Activated CD4-positive, alpha-beta T cell treated with anti-CD3 and anti-CD28 coated beads, Interleukin-2, Interleukin-4, amounts not matched to agents 100 ng/mL and 50 ng/mL, durations not matched to agents 16 hours and 8 hours (primary cell): ENCODE results near the gene RNU6-9.

ENCODE experiments used
- DNase-seq: peaks from one replicate; pipeline ENCODE4 v3.0.0-alpha.2; 2020; ENCODE audit warnings: low spot score

Gene RNU6-9

DNA sequence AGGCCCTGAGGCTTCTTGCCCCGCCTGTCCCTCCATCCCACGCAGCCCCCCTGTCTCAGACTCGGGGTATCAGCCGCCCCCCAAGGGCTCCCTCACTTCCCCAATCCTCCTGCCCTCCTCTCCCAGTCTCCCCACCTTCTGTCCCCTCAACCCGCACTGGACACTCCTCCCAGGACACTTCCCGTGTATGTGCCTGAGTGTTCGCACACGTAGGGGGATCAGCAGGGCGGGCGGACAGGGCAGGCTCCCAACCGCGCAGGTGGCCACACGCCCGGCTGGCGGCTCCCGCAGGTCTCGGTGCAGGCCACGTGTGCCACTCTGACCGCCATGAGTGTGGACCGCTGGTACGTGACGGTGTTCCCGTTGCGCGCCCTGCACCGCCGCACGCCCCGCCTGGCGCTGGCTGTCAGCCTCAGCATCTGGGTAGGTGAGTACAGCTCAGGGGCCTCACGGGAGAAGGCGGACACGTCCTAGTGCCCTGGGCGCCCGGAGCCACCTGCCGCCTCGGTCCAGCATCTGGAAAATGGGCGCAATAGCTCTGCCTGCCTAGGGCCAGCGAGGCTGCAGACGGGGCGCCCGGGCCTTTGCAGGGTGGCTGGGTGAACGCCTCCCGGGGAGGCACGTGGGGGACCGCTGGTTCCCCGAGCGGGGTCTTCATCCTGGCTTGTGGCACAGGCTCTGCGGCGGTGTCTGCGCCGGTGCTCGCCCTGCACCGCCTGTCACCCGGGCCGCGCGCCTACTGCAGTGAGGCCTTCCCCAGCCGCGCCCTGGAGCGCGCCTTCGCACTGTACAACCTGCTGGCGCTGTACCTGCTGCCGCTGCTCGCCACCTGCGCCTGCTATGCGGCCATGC, 26.1 kb downstream of the RNU6-9 start:
- no peak for DNase-seq

DNA sequence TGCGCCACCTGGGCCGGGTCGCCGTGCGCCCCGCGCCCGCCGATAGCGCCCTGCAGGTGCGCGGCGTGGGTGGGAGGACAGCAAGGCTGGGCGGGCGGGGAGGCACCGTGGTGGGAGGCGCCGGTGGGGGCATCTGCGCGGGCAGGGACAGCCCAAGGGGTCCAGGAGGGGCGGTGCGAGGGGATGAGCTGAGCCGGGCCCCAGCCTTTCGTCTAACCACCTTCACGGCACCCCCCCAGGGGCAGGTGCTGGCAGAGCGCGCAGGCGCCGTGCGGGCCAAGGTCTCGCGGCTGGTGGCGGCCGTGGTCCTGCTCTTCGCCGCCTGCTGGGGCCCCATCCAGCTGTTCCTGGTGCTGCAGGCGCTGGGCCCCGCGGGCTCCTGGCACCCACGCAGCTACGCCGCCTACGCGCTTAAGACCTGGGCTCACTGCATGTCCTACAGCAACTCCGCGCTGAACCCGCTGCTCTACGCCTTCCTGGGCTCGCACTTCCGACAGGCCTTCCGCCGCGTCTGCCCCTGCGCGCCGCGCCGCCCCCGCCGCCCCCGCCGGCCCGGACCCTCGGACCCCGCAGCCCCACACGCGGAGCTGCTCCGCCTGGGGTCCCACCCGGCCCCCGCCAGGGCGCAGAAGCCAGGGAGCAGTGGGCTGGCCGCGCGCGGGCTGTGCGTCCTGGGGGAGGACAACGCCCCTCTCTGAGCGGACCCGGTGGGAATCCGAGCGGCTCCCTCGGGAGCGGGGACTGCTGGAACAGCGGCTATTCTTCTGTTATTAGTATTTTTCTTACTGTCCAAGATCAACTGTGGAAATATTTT, 27.0 kb downstream of the RNU6-9 start:
- peak; percentile 54 for DNase-seq

DNA sequence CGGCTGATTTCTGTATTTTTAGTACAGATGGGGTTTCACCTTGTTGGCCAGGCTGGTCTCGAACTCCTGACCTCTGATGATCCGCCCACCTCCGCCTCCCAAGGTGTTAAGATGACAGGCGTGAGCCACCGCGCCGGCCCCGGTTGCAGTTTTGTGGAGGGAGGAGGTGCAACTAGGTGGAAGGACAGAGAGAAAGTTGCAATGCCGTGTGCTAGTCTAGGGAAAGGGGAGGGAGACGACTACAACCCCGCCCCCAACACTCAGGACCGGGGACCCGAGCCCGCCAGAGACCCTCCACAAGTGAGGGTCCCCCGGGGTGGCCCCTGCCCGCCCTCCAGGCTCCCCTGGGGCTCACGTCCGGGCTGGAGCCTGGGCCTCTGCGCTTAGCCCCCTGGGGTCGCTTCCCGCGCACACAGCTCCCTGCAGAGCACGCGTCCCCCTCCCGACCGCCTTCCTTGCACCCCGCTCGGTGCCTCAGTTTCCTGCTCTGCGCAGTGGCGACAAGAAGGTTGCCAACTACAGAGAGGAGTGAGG, 31.3 kb downstream of the RNU6-9 start:
- DNase-seq, result no peak

DNA sequence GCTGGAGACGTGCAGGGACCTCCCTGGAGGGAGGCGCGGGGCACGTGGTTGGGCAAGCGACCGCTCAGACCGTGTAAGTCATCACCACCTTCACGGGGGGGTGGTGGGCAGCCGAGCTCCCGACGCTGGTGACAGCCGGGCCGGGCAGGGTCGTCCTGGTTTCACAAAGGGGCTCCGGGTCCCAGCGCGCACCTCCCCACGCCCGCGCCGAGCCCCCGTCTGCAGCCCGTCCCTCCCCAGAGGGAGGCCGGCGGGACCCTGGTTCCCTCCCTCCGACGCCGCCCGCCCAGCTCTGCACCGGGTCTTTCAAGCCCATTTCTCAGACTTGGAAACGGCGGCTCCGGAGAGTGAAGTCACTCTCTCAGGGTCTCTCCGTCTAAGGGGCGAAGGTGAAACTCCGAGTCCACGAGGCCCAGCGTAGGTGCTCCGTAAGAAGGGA, 31.8 kb downstream of the RNU6-9 start:
- DNase-seq, result peak; percentile 82

GRCh38 chr19:925526-926322, 32.4 kb downstream of the RNU6-9 start, which contains the start of gene ARID3A:
Gene ARID3A (plus strand): TSS chr19:926035. CDS start chr19:929529, 3,494 bp downstream.
- peak; percentile 75 for DNase-seq

DNA sequence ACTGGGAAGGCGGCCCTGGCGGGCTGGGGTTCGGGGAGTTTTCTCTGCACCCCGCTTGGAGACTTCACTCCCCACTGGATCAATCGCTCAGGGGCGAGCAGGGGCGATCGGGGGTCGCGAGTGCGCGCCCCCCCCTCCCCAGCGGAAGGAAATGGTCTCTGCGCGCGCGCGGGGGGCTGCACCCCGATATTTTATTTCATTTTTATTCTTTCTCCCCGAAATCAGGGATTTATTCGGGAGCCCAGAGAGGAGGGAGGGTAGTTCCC, 33.0 kb downstream of the RNU6-9 start:
- no peak for DNase-seq

- no peak for DNase-seq
Observed at GRCh38 chr19:926589-927350, 33.5 kb downstream of the RNU6-9 start.

- DNase-seq, result no peak
Observed at GRCh38 chr19:927351-927779, 34.1 kb downstream of the RNU6-9 start.

GRCh38 chr19:927780-928401, 34.6 kb downstream of the RNU6-9 start:
- no peak for DNase-seq

DNA sequence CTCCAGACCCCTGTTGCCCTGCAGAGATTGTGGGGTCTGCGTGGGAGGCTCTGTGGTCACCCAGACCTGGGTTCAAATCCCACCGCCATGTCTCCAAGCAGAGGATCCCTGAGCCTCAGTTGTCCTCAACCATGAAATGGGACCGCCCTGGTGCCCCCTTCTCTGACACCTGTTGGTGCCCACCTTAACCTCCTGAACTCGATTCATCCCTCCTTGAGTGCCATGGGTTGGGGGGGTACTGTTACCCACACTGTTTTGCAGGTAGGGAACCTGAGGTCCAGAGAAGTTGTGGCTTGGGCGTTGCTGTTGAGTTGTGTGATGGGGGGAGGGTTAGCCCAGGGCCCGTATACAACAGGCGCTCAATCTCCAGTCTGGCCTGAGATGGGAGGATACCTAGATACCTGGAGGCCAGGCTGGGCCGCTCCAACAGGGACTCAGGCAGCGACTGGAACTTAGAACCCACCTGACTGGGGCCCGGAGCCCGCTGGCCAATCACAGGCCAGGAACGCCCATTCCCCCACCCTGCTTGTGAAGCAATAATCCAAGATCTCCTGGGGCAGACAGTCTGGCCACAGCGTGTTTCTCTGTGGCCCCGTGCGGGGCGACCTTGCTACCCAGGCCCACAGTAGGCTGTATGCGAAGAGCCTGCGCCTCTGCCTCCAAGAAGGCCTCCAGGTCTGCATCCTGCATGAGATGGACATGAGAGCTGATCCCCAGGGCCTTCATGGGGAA, 35.4 kb downstream of the RNU6-9 start:
- no peak for DNase-seq

GRCh38 chr19:929203-929890, 36.1 kb downstream of the RNU6-9 start:
- DNase-seq, result no peak

GRCh38 chr19:929891-930258, 36.6 kb downstream of the RNU6-9 start:
- DNase-seq, result no peak

DNA sequence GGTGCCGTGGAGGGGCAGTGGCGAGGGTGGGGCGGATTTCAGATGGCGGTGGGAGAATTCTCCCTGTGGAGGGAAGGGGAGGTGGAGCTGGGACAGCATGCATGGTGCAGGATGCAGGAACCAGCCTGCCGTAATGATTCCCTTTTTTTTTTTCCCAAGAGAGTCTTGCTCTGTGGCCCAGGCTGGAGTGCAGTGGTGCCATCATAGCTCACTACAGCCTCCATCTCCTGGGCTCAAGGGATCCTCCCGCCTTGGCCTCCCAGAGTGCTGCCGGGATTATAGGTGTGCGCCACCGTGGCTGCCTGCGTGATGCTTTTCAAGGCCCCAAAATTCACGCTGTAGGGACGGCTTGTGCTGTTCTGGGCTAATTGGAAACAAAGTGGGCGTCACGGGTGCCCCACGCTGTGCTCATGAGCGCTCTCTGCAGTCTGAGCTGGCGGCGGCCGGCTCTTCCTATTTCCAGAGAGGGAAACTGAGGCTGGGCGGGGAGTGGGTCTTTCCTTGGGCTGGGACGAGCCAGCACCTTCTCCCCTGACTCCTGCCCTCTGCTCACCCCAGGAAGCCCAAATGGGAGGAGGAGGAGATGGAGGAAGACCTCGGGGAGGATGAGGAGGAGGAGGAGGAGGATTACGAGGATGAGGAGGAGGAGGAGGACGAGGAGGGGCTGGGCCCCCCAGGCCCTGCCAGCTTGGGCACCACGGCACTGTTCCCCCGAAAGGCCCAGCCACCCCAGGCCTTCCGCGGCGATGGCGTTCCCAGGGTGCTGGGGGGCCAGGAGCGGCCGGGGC, 38.8 kb downstream of the RNU6-9 start:
- no peak for DNase-seq

- DNase-seq, result no peak
Observed at GRCh38 chr19:932648-933552, 39.6 kb downstream of the RNU6-9 start.

- DNase-seq, result no peak
Observed at GRCh38 chr19:933553-933882, 40.2 kb downstream of the RNU6-9 start.

- DNase-seq, result no peak
Observed at GRCh38 chr19:934197-934840, 41.0 kb downstream of the RNU6-9 start.

- DNase-seq, result no peak
Observed at GRCh38 chr19:934865-935479, 41.7 kb downstream of the RNU6-9 start.
